H9 (cell line): ENCODE results near the gene EFCAB12. TPM values are rescaled to one million over a fixed set of nuclear protein-coding genes. Genes with fewer than 3 reads are reported as not detected.

Source experiments
- DNase-seq: peaks from one replicate; pipeline ENCODE4 v3.0.0-alpha.2; 2017
- H2AFZ ChIP-seq: one replicate; pipeline ENCODE4 v1.6.1; 2013; ENCODE audit warnings: mild to moderate bottlenecking, low read length, control low read depth, moderate library complexity
- H2AK5ac ChIP-seq: 2 replicates; pipeline ENCODE4 v1.6.1; 2013; ENCODE audit warnings: low read length, control low read depth, mixed read lengths; ENCODE audit not compliant: insufficient read length
- H2BK120ac ChIP-seq: one replicate; pipeline ENCODE4 v1.6.1; 2013; ENCODE audit warnings: low read depth, mild to moderate bottlenecking, low read length, control low read depth, inconsistent platforms; ENCODE audit not compliant: poor library complexity, severe bottlenecking
- H2BK12ac ChIP-seq: 2 replicates; pipeline ENCODE4 v1.6.1; 2013; ENCODE audit warnings: low read length, control low read depth, mixed read lengths, low read depth; ENCODE audit not compliant: insufficient read length
- H2BK15ac ChIP-seq: 2 replicates; pipeline ENCODE4 v1.6.1; 2013; ENCODE audit warnings: low read depth, low read length, control low read depth
- H2BK20ac ChIP-seq: one replicate; pipeline ENCODE4 v1.6.1; 2013; ENCODE audit warnings: low read depth, mild to moderate bottlenecking, low read length, control low read depth, inconsistent platforms; ENCODE audit not compliant: poor library complexity, severe bottlenecking
- H2BK5ac ChIP-seq: 2 replicates; pipeline ENCODE4 v1.6.1; 2013; ENCODE audit warnings: low read length, control low read depth, mixed read lengths; ENCODE audit not compliant: insufficient read length
- H3K14ac ChIP-seq: 2 replicates; pipeline ENCODE4 v1.6.1; 2013; ENCODE audit warnings: low read length, control low read depth; ENCODE audit not compliant: insufficient read depth
- H3K18ac ChIP-seq: 2 replicates; pipeline ENCODE4 v1.6.1; 2013; ENCODE audit warnings: low read depth, mild to moderate bottlenecking, mixed read lengths, low read length, control low read depth; ENCODE audit not compliant: insufficient read length
- H3K23ac ChIP-seq: 2 replicates; pipeline ENCODE4 v1.6.1; 2013; ENCODE audit warnings: low read length, control low read depth, mixed read lengths, low read depth; ENCODE audit not compliant: insufficient read length
- H3K23me2 ChIP-seq: 2 replicates; pipeline ENCODE4 v1.6.1; 2013; ENCODE audit warnings: low read depth, mild to moderate bottlenecking, mixed read lengths, low read length, control low read depth; ENCODE audit not compliant: insufficient read length, poor library complexity, severe bottlenecking
- H3K27ac ChIP-seq: 2 replicates; pipeline ENCODE4 v1.5.1; 2013; ENCODE audit warnings: low read length, control low read depth, mixed read lengths, low read depth; ENCODE audit not compliant: insufficient read length
- H3K27me3 ChIP-seq: 2 replicates; pipeline ENCODE4 v1.6.1; 2013; ENCODE audit warnings: low read length, control low read depth, inconsistent platforms; ENCODE audit not compliant: insufficient read depth
- H3K4ac ChIP-seq: 2 replicates; pipeline ENCODE4 v1.6.1; 2013; ENCODE audit warnings: low read depth, mild to moderate bottlenecking, control low read depth, inconsistent platforms, low read length, moderate library complexity
- H3K4me1 ChIP-seq: 2 replicates; pipeline ENCODE4 v1.6.1; 2013; ENCODE audit warnings: low read length, control low read depth, inconsistent platforms; ENCODE audit not compliant: insufficient read depth
- H3K4me2 ChIP-seq: 2 replicates; pipeline ENCODE4 v1.6.1; 2013; ENCODE audit warnings: low read length, control low read depth, mixed read lengths; ENCODE audit not compliant: insufficient read length, insufficient read depth
- H3K56ac ChIP-seq: 2 replicates; pipeline ENCODE4 v1.6.1; 2013; ENCODE audit warnings: low read depth, mild to moderate bottlenecking, mixed read lengths, low read length, control low read depth; ENCODE audit not compliant: insufficient read length
- H3K79me1 ChIP-seq: 2 replicates; pipeline ENCODE4 v1.6.1; 2013; ENCODE audit warnings: low read depth, mild to moderate bottlenecking, moderate library complexity, low read length, control low read depth, inconsistent platforms; ENCODE audit not compliant: insufficient read depth, poor library complexity, severe bottlenecking
- H3K79me2 ChIP-seq: 2 replicates; pipeline ENCODE4 v1.6.1; 2013; ENCODE audit warnings: low read length, control low read depth, inconsistent platforms; ENCODE audit not compliant: insufficient read depth
- H3K9ac ChIP-seq: 2 replicates; pipeline ENCODE4 v1.6.1; 2013; ENCODE audit warnings: low read length, control low read depth, mixed read lengths; ENCODE audit not compliant: insufficient read length; ENCODE audit errors: extremely low read depth
- H3K9me3 ChIP-seq: one replicate; pipeline ENCODE4 v1.6.1; 2013; ENCODE audit warnings: low read depth, low read length, inconsistent platforms; ENCODE audit not compliant: control insufficient read depth
- H3T11ph ChIP-seq: one replicate; pipeline ENCODE4 v1.6.1; 2013; ENCODE audit warnings: mild to moderate bottlenecking, low read length, control low read depth, inconsistent platforms
- H4K20me1 ChIP-seq: one replicate; pipeline ENCODE4 v1.6.1; 2013; ENCODE audit not compliant: control insufficient read depth, insufficient read length, insufficient read depth
- H4K5ac ChIP-seq: 2 replicates; pipeline ENCODE4 v1.6.1; 2013; ENCODE audit warnings: low read depth, mild to moderate bottlenecking, mixed read lengths, low read length, control low read depth; ENCODE audit not compliant: insufficient read length
- H4K8ac ChIP-seq: replicated peaks from 2 replicates; pipeline ENCODE4 v1.6.1; 2013; ENCODE audit warnings: low read length, control low read depth, mixed read lengths, low read depth; ENCODE audit not compliant: insufficient read length
- H4K91ac ChIP-seq: 2 replicates; pipeline ENCODE4 v1.6.1; 2013; ENCODE audit warnings: low read depth, mild to moderate bottlenecking, moderate library complexity, mixed read lengths, low read length, control low read depth; ENCODE audit not compliant: insufficient read length
- H3K27ac Mint-ChIP-seq, 3 experiments: 2 replicates in 2 of 3; 3 replicates in 1 of 3; pipeline ENCODE4 v1.8.0; 2020 to 2021; ENCODE audit warnings: mixed read lengths in 3 of 3, mild to moderate bottlenecking in 1 of 3, moderate library complexity in 1 of 3
- H3K27me3 Mint-ChIP-seq: 2 replicates; pipeline ENCODE4 v1.8.0; 2021; ENCODE audit warnings: low read depth, mild to moderate bottlenecking, moderate library complexity, mixed read lengths
- H3K36me3 Mint-ChIP-seq, 3 experiments: 2 replicates in 2 of 3; 3 replicates in 1 of 3; pipeline ENCODE4 v1.8.0; 2020 to 2021; ENCODE audit warnings: low read depth in 3 of 3, mixed read lengths in 3 of 3; ENCODE audit not compliant: insufficient read depth in 1 of 3
- H3K4me1 Mint-ChIP-seq, 2 experiments: 2 replicates each; pipeline ENCODE4 v1.8.0; 2020; ENCODE audit warnings: mixed read lengths in 2 of 2
- H3K4me3 Mint-ChIP-seq, 2 experiments: 2 replicates in 1 of 2; 3 replicates in 1 of 2; pipeline ENCODE4 v1.8.0; 2020 to 2021; ENCODE audit warnings: mild to moderate bottlenecking in 2 of 2, mixed read lengths in 2 of 2, moderate library complexity in 1 of 2
- H3K9me3 Mint-ChIP-seq, 2 experiments: 2 replicates in 1 of 2; 3 replicates in 1 of 2; pipeline ENCODE4 v1.8.0; 2020; ENCODE audit warnings: mild to moderate bottlenecking in 2 of 2, mixed read lengths in 2 of 2, moderate library complexity in 1 of 2
- CTCF ChIP-seq: fragments of 200-600 bp; sonication (generic); conservative IDR thresholded peaks from 3 replicates; pipeline ENCODE4 v1.8.0; 2021; ENCODE audit warnings: antibody characterized with exemption, mild to moderate bottlenecking
- WGBS: extraction: QIAGEN DNeasy Blood & Tissue Kit; methylation state at CpG from one replicate; pipeline ENCODE4 v1.1.7; 2013; ENCODE audit warnings: missing lambda C conversion rate, low lambda C conversion rate, mixed read lengths; ENCODE audit not compliant: insufficient read length; ENCODE audit errors: extremely low coverage; 5-methylcytosine and 5-hydroxymethylcytosine counted together
- total RNA-seq: library from RNA; stranded (reverse); gene quantifications from 2 replicates; pipeline ENCODE4 v1.2.1, GENCODE V29; 2021

Gene EFCAB12
- total RNA-seq, 1 experiment from 2014 or later: 0.28 TPM

- no peak overlapping the region for H2AFZ ChIP-seq
Measured at GRCh38 chr3:129404130-129404529, 24.3 kb downstream of the EFCAB12 start.

More at GRCh38 chr3:129404130-129404529, 24.3 kb downstream of the EFCAB12 start:
- Histone ChIP-seq H2BK12ac (no peak overlapping the region), H3K14ac (no peak overlapping the region; the same call in 1 of the 2 replicates), H2BK120ac (no peak overlapping the region), H2BK15ac (no peak overlapping the region), H2BK5ac (no peak overlapping the region), H3K23ac (no peak overlapping the region), H4K5ac (no peak overlapping the region), H3T11ph (no peak overlapping the region), H2AK5ac (no peak overlapping the region), H3K4me2 (no peak overlapping the region), H3K23me2 (no peaks in the 10 kb centered on the region), H3K27me3 (no peaks in the 10 kb centered on the region), H3K27ac (no peak overlapping the region), H3K18ac (no peak overlapping the region), H2BK20ac (no peak overlapping the region), H3K9ac (no peak overlapping the region), H4K91ac (no peak overlapping the region), H4K20me1 (no peaks in the 10 kb centered on the region), H3K79me1 (no peaks in the 10 kb centered on the region), H3K4me1 (no peaks in the 10 kb centered on the region), H3K9me3 (no peaks in the 10 kb centered on the region), H3K4ac (no peak overlapping the region), H4K8ac (no peak overlapping the region), H3K56ac (no peak overlapping the region), H3K79me2 (no peaks in the 10 kb centered on the region)
- no peak for TF ChIP-seq CTCF
- DNase-seq: no peak
- peaks cover 2 to 4% of the 10 kb centered on the region in 2 experiments; a peak in 2 of 4 replicates for H3K4me1 Mint-ChIP-seq
- no peaks in the 10 kb centered on the region for H3K36me3 Mint-ChIP-seq
- no peaks in the 10 kb centered on the region for H3K9me3 Mint-ChIP-seq
- H3K4me3 Mint-ChIP-seq: no peak overlapping the region
- no peak overlapping the region for H3K27ac Mint-ChIP-seq
- WGBS: no CpG with 5 or more reads among the region's 8 CpGs
- peaks cover 2% of the 10 kb centered on the region for H3K27me3 Mint-ChIP-seq
